GM20431 (cell line): Measurements from ENCODE around the gene EFHC2.
"Not testable (repeated sequence)": the region's sequence is repeated elsewhere in the genome, so short reads cannot be mapped to it uniquely, and the experiment has no call there.

Source experiments
- in situ Hi-C: fragments of 300-500 bp; cut with MseI, MboI; formaldehyde crosslinking; loops from one replicate; pipeline ENCODE4 v1.15.0; 2020; ENCODE audit warnings: low sequenced_read_pairs; ENCODE audit not compliant: unreplicated experiment

The EFHC2 gene

GRCh38 chrX:44240036-44240435 is 103.4 kb downstream of the EFHC2 start:
- in situ Hi-C loops, result no loop called here

GRCh38 chrX:44239036-44239435 is 104.4 kb downstream of the EFHC2 start:
- in situ Hi-C loops, result no loop called here

GRCh38 chrX:44235534-44235933 is 107.9 kb downstream of the EFHC2 start:
- in situ Hi-C loops, result no loop called here

GRCh38 chrX:44234541-44234940 is 108.9 kb downstream of the EFHC2 start:
- in situ Hi-C loops, result no loop called here

GRCh38 chrX:44234116-44234515 is 109.4 kb downstream of the EFHC2 start:
- in situ Hi-C loops, result no loop called here

GRCh38 chrX:44232081-44232480 is 111.4 kb downstream of the EFHC2 start:
- in situ Hi-C loops, result no loop called here

- in situ Hi-C loops, result no loop called here
These were observed 114.9 kb downstream of the EFHC2 start for GRCh38 chrX:44228621-44229020.

- in situ Hi-C loops, result no loop called here
These were observed 115.5 kb downstream of the EFHC2 start for GRCh38 chrX:44227991-44228390.

- in situ Hi-C loops, result no loop called here
These were observed 117.8 kb downstream of the EFHC2 start for GRCh38 chrX:44225667-44226066.

GRCh38 chrX:44224760-44225159 is 118.7 kb downstream of the EFHC2 start:
- in situ Hi-C loops, result no loop called here

GRCh38 chrX:44223150-44223549 is 120.3 kb downstream of the EFHC2 start:
- in situ Hi-C loops, result no loop called here

GRCh38 chrX:44218465-44218864 is 125.0 kb downstream of the EFHC2 start:
- in situ Hi-C loops, result no loop called here

GRCh38 chrX:44216171-44216570 is 127.3 kb downstream of the EFHC2 start:
- in situ Hi-C loops, result no loop called here

- in situ Hi-C loops, result no loop called here
These were observed 139.7 kb downstream of the EFHC2 start for GRCh38 chrX:44203791-44204190.

- in situ Hi-C loops, result no loop called here
These were observed 140.9 kb downstream of the EFHC2 start for GRCh38 chrX:44202596-44202995.

- in situ Hi-C loops, result no loop called here
These were observed 154.4 kb downstream of the EFHC2 start for GRCh38 chrX:44189116-44189515.

- in situ Hi-C loops, result not testable (repeated sequence)
These were observed 155.6 kb downstream of the EFHC2 start for GRCh38 chrX:44187915-44188314.

- in situ Hi-C loops, result no loop called here
These were observed 160.1 kb downstream of the EFHC2 start for GRCh38 chrX:44183329-44183728.

- in situ Hi-C loops, result no loop called here
These were observed 165.0 kb downstream of the EFHC2 start for GRCh38 chrX:44178274-44179053.

GRCh38 chrX:44175455-44175854 is 168.0 kb downstream of the EFHC2 start:
- in situ Hi-C loops, result no loop called here

GRCh38 chrX:44174061-44174460 is 169.4 kb downstream of the EFHC2 start:
- in situ Hi-C loops, result no loop called here

GRCh38 chrX:44173219-44173618 is 170.3 kb downstream of the EFHC2 start:
- in situ Hi-C loops, result no loop called here
